ENCODE results near the gene UGT2A1.

DNA sequence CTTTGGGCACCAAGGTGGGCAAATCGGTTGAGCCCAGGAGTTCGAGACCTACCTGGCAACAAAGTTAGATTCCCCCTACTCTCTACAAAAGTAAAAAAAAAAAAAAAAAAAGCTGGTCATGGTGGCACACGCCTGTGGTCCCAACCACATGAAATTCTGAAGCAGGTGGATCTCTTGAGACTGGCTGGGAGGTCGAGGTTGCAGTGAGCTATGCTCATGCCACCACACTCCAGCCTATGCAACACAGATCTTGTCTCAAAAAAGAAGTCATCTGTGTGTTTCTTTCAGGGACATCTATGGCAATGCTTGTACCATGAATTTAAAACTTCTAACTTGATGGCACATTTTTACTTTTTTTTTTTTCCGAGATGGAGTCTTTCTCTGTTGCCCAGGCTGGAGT lies 68.9 kb downstream of the UGT2A1 start:
- no peak for TF ChIP-seq EZH2 (IDR thresholded peaks at IDR 0.05; ENCODE audit: insufficient read depth, poor library complexity, severe bottlenecking)
- no peak for TF ChIP-seq EZH2phosphoT487 (IDR thresholded peaks at IDR 0.05; ENCODE audit: insufficient read depth, low read depth)
